SK-N-SH treated with all-trans-retinoic acid at 6 μM for 48 hours (cell line): ENCODE measurements around the gene TRNP1.

Experiments used
- ARNTL ChIP-seq: fragments of 450-650 bp; formaldehyde crosslinking; IDR thresholded peaks from 2 replicates; pipeline ENCODE4 v1.5.0; 2020; ENCODE audit warnings: low read depth, mild to moderate bottlenecking, moderate library complexity, borderline replicate concordance
- CREB5 ChIP-seq: fragments of 250-450 bp; sonication (Bioruptor Pico); IDR thresholded peaks from 2 replicates; pipeline ENCODE4 v1.5.1; 2020; ENCODE audit warnings: low read depth, mild to moderate bottlenecking, moderate library complexity
- OSR1 ChIP-seq: fragments of 250-450 bp; sonication (Bioruptor Pico); IDR thresholded peaks from 2 replicates; pipeline ENCODE4 v1.8.0; 2022; ENCODE audit warnings: moderate library complexity, mild to moderate bottlenecking, inconsistent platforms
- PATZ1 ChIP-seq: fragments of 250-450 bp; sonication (Bioruptor Pico); IDR thresholded peaks from 2 replicates; pipeline ENCODE4 v1.8.0; 2020; ENCODE audit warnings: mild to moderate bottlenecking, moderate library complexity, borderline replicate concordance
- RARB ChIP-seq: fragments of 250-450 bp; sonication (Bioruptor Pico); IDR thresholded peaks from 2 replicates; pipeline ENCODE4 v1.8.0; 2021; ENCODE audit warnings: mild to moderate bottlenecking, moderate library complexity
- ZC3H10 ChIP-seq: fragments of 250-450 bp; sonication (Bioruptor Pico); IDR thresholded peaks from 2 replicates; pipeline ENCODE4 v1.5.1; 2021; ENCODE audit warnings: mild to moderate bottlenecking, moderate library complexity
- ZNF70 ChIP-seq: fragments of 450-650 bp; formaldehyde crosslinking; IDR thresholded peaks from 2 replicates; pipeline ENCODE4 v1.5.0; 2020; ENCODE audit warnings: mild to moderate bottlenecking, moderate library complexity

GRCh38 chr1:26965213-26965612, 28.3 kb upstream of the TRNP1 start:
- TF ChIP-seq CREB5 (CRISPR knock-in tag) (no peak), PATZ1 (no peak), ZNF70 (CRISPR knock-in tag) (no peak), RARB (CRISPR knock-in tag) (no peak), OSR1 (CRISPR knock-in tag) (no peak), ARNTL (CRISPR knock-in tag) (no peak), ZC3H10 (CRISPR knock-in tag) (no peak)
